COLO829 (cell line): ENCODE measurements around the gene ERC2.

ENCODE experiments used
- DNase-seq: peaks from one replicate; pipeline ENCODE4 v3.0.0; 2012; ENCODE audit warnings: low spot score

Gene ERC2

GRCh38 chr3:55554634-55555425 is 913.4 kb downstream of the ERC2 start:
- no peak for DNase-seq

GRCh38 chr3:55551644-55552043 is 916.6 kb downstream of the ERC2 start:
- DNase-seq, result no peak

GRCh38 chr3:55549177-55549576 is 919.1 kb downstream of the ERC2 start:
- no peak for DNase-seq

- no peak for DNase-seq
Observed at GRCh38 chr3:55546866-55547669, 921.2 kb downstream of the ERC2 start.

GRCh38 chr3:55545995-55546394 is 922.3 kb downstream of the ERC2 start:
- DNase-seq, result no peak

GRCh38 chr3:55544219-55544618 is 924.0 kb downstream of the ERC2 start:
- DNase-seq, result no peak

GRCh38 chr3:55543181-55543614 is 925.1 kb downstream of the ERC2 start:
- DNase-seq, result no peak

GRCh38 chr3:55541456-55541855 is 926.8 kb downstream of the ERC2 start:
- DNase-seq, result no peak

GRCh38 chr3:55541016-55541415 is 927.3 kb downstream of the ERC2 start:
- DNase-seq, result no peak

- DNase-seq, result no peak
Observed at GRCh38 chr3:55540579-55540978, 927.7 kb downstream of the ERC2 start.

GRCh38 chr3:55538158-55538557 is 930.1 kb downstream of the ERC2 start:
- DNase-seq, result no peak

GRCh38 chr3:55537563-55537962 is 930.7 kb downstream of the ERC2 start:
- DNase-seq, result no peak

GRCh38 chr3:55537129-55537528 is 931.1 kb downstream of the ERC2 start:
- DNase-seq, result no peak

- no peak for DNase-seq
Observed at GRCh38 chr3:55534876-55535275, 933.4 kb downstream of the ERC2 start.

GRCh38 chr3:55532806-55533205 is 935.5 kb downstream of the ERC2 start:
- no peak for DNase-seq

- no peak for DNase-seq
Observed at GRCh38 chr3:55531321-55531720, 936.9 kb downstream of the ERC2 start.

GRCh38 chr3:55527361-55527760 is 940.9 kb downstream of the ERC2 start:
- DNase-seq, result no peak

- no peak for DNase-seq
Observed at GRCh38 chr3:55526332-55527030, 941.8 kb downstream of the ERC2 start.

- no peak for DNase-seq
Observed at GRCh38 chr3:55525436-55525835, 942.8 kb downstream of the ERC2 start.

- no peak for DNase-seq
Observed at GRCh38 chr3:55524565-55525244, 943.6 kb downstream of the ERC2 start.

GRCh38 chr3:55523471-55523870 is 944.8 kb downstream of the ERC2 start:
- DNase-seq, result no peak
